ENCODE data around the gene MARCKSL1.

Gene MARCKSL1

GRCh38 chr1:32321712-32322291 is 14.2 kb downstream of the MARCKSL1 start:
- TF ChIP-seq CTCF (IDR thresholded peaks at IDR 0.05; ENCODE audit: control extremely low read depth, extremely low read depth, low read depth, missing control alignments) = no peak
- ChIA-PET CTCF (interaction anchor here (0.8 to 4.3 kb wide), 14 partner anchors 10 to 106 kb away, joined by 3 to 27 read pairs (median 5); partner anchors contain the start of genes FAM167B and MARCKSL1), POLR2A (interaction anchor here (1.1 to 4.0 kb wide), 4 partner anchors 9 to 71 kb away, joined by 3 to 92 read pairs (median 17); partner anchors contain the start of genes LCK and MARCKSL1)
- DNase-seq (ENCODE audit: extremely low spot score) = no peak

- no peak for TF ChIP-seq CTCF (IDR thresholded peaks at IDR 0.05; ENCODE audit: control extremely low read depth, extremely low read depth, low read depth, missing control alignments)
- DNase-seq (ENCODE audit: extremely low spot score) = no peak
- CTCF ChIA-PET = interaction anchor here (1.0 to 7.3 kb wide), 10 partner anchors 10 to 110 kb away, joined by 4 to 94 read pairs (median 8); partner anchors contain the start of genes DCDC2B, FAM167B and LCK
- POLR2A ChIA-PET = interaction anchor here (0.8 to 2.5 kb wide), 3 partner anchors 10 to 26 kb away, joined by 3 to 14 read pairs (median 3); partner anchors contain the start of genes HDAC1 and MARCKSL1
Measured at GRCh38 chr1:32318127-32318869, 17.7 kb downstream of the MARCKSL1 start.

DNA sequence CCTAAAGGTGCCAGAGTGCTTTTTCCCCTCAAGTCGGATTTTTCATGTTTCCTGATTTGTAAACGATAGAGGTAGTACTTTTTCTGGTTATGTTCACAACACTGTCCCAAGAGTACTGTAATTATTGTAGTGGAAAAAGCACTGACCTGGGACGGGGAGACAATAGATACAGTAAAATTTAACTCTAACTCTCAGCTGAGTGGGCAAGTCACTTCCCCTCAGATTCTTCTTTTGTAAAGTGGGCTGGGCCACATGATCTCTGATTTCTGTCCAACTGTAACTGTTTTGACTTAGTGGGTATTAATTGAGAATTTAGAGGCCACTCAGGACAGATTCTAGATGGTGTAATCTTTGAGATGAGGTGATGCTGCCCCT is 19.1 kb downstream of the MARCKSL1 start:
- TF ChIP-seq CTCF (IDR thresholded peaks at IDR 0.05; ENCODE audit: control extremely low read depth, extremely low read depth, low read depth, missing control alignments) = no peak
- ChIA-PET POLR2A (interaction anchor here (1.6 to 2.1 kb wide), 2 partner anchors 19 to 20 kb away, joined by 4 to 19 read pairs; partner anchors contain the start of gene MARCKSL1), CTCF (interaction anchor here (0.7 to 7.3 kb wide), 21 partner anchors 9 to 361 kb away, joined by 3 to 94 read pairs (median 8); partner anchors contain the start of genes CCDC28B, DCDC2B, FAM167B and HDAC1)
- no peak for DNase-seq (ENCODE audit: extremely low spot score)

GRCh38 chr1:32311709-32312393 is 24.2 kb downstream of the MARCKSL1 start:
- CTCF ChIA-PET = interaction anchor here (1.0 to 1.8 kb wide), 5 partner anchors 10 to 96 kb away, joined by 3 to 11 read pairs (median 3); partner anchors contain the start of gene MARCKSL1
- POLR2A ChIA-PET = interaction anchor here (0.5 to 2.4 kb wide), 2 partner anchors 24 to 70 kb away, joined by 3 to 10 read pairs; partner anchors contain the start of gene MARCKSL1
- no peak for DNase-seq (ENCODE audit: extremely low spot score)
- no peak for TF ChIP-seq CTCF (IDR thresholded peaks at IDR 0.05; ENCODE audit: control extremely low read depth, extremely low read depth, low read depth, missing control alignments)

- no peak for TF ChIP-seq CTCF (IDR thresholded peaks at IDR 0.05; ENCODE audit: control extremely low read depth, extremely low read depth, low read depth, missing control alignments)
- CTCF ChIA-PET = interaction anchor here (1.3 to 8.8 kb wide), 3 partner anchors 7 to 18 kb away, joined by 3 to 94 read pairs (median 4); partner anchors contain the start of gene HDAC1
- POLR2A ChIA-PET = no interaction called here
- no peak for DNase-seq (ENCODE audit: extremely low spot score)
Measured at GRCh38 chr1:32309960-32310359, 26.1 kb downstream of the MARCKSL1 start.

DNA sequence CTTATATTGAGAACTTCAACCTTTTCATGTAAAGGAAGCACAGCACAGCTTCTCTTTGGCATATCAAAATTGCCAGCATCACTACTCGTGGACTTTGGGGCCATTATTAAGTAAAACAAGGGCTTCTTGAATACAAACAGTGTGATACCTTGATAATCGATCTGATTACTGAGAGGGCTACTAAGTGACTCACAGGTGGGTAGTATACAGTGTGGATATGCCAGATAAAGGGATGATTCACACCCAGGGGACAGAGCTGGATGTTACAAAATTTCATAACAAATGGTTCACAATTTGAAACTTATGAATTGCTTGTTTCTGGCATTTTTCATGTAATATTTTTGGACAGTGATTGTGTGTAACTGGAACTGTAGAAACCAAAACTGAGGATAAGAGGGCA is 28.7 kb downstream of the MARCKSL1 start:
- POLR2A ChIA-PET = interaction anchor here (0.5 to 1.2 kb wide), 2 partner anchors 29 to 58 kb away, joined by 3 to 5 read pairs; partner anchors contain the start of gene MARCKSL1
- DNase-seq (ENCODE audit: extremely low spot score) = no peak

More for the DNA sequence above, 28.7 kb downstream of the MARCKSL1 start:
- CTCF ChIA-PET = interaction anchor here (0.9 to 8.8 kb wide), 6 partner anchors 9 to 92 kb away, joined by 3 to 94 read pairs (median 4); no protein-coding TSS in a partner anchor
- TF ChIP-seq CTCF (IDR thresholded peaks at IDR 0.05; ENCODE audit: control extremely low read depth, extremely low read depth, low read depth, missing control alignments) = no peak

Measured in GM10248 (cell line).